Neural crest cell (in vitro differentiated cells): ENCODE measurements around the gene FARSA. TPM values are rescaled to one million over a fixed set of nuclear protein-coding genes. Genes with fewer than 3 reads are reported as not detected.

Source experiments
- DNase-seq: peaks from one replicate; pipeline ENCODE4 v3.0.0; 2021; ENCODE audit warnings: low read depth, mixed read lengths, low spot score
- H3K27ac Mint-ChIP-seq: one replicate; pipeline ENCODE4 v1.8.0; 2021; ENCODE audit warnings: mild to moderate bottlenecking, mixed read lengths; ENCODE audit not compliant: unreplicated experiment
- H3K27me3 Mint-ChIP-seq: 2 replicates; pipeline ENCODE4 v1.8.0; 2021; ENCODE audit warnings: low read depth, mild to moderate bottlenecking, mixed read lengths
- H3K36me3 Mint-ChIP-seq: 2 replicates; pipeline ENCODE4 v1.8.0; 2021; ENCODE audit warnings: low read depth, mild to moderate bottlenecking, mixed read lengths
- H3K4me1 Mint-ChIP-seq: 2 replicates; pipeline ENCODE4 v1.8.0; 2021; ENCODE audit warnings: mixed read lengths
- H3K4me3 Mint-ChIP-seq: one replicate; pipeline ENCODE4 v1.8.0; 2021; ENCODE audit warnings: mild to moderate bottlenecking, mixed read lengths
- H3K9me3 Mint-ChIP-seq: 2 replicates; pipeline ENCODE4 v1.8.0; 2021; ENCODE audit warnings: mixed read lengths
- CTCF ChIP-seq: fragments of 200-600 bp; sonication (generic); conservative IDR thresholded peaks from 2 replicates; pipeline ENCODE4 v1.5.0; 2021; ENCODE audit warnings: antibody characterized with exemption, mild to moderate bottlenecking
- total RNA-seq: library from RNA; stranded (reverse); gene quantifications from 2 replicates; pipeline ENCODE4 v1.2.1, GENCODE V29; 2021

The FARSA gene
- total RNA-seq, 1 donor from 2014 or later: 83.1 TPM

GRCh38 chr19:12974301-12975220 is 41.0 kb upstream of the FARSA start:
- no peaks in the 10 kb centered on the region for H3K4me1 Mint-ChIP-seq
- peaks cover 61% of the 10 kb centered on the region for H3K27me3 Mint-ChIP-seq
- H3K27ac Mint-ChIP-seq: no peak overlapping the region
- no peaks in the 10 kb centered on the region for H3K36me3 Mint-ChIP-seq
- no peak for DNase-seq
- no peaks in the 10 kb centered on the region for H3K9me3 Mint-ChIP-seq
- no peak for TF ChIP-seq CTCF
- no peak overlapping the region for H3K4me3 Mint-ChIP-seq

DNA sequence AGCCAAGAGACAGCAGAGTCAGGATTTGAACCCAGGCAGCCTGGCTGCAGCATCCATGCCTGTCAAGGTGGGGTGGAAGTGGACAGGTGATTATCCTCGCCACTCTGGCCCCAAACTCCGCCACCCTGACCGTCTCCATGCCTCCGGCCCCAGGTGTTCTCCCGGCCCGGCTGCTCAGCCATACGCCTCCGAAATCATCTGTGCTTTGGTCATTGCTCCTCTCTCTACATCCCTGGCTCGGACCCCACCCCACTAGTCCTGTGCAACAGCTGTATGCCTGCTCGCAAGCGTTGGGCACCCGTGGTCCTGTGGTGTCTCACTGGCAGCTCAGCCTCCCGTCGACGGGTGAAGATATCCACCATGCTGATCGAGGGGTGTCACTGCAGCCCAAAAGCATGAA is 39.7 kb upstream of the FARSA start:
- H3K27ac Mint-ChIP-seq: no peak overlapping the region
- H3K36me3 Mint-ChIP-seq: no peaks in the 10 kb centered on the region
- peaks cover 49% of the 10 kb centered on the region for H3K27me3 Mint-ChIP-seq
- H3K4me3 Mint-ChIP-seq: no peak overlapping the region
- DNase-seq: no peak
- no peaks in the 10 kb centered on the region for H3K9me3 Mint-ChIP-seq
- no peaks in the 10 kb centered on the region for H3K4me1 Mint-ChIP-seq
- no peak for TF ChIP-seq CTCF

DNA sequence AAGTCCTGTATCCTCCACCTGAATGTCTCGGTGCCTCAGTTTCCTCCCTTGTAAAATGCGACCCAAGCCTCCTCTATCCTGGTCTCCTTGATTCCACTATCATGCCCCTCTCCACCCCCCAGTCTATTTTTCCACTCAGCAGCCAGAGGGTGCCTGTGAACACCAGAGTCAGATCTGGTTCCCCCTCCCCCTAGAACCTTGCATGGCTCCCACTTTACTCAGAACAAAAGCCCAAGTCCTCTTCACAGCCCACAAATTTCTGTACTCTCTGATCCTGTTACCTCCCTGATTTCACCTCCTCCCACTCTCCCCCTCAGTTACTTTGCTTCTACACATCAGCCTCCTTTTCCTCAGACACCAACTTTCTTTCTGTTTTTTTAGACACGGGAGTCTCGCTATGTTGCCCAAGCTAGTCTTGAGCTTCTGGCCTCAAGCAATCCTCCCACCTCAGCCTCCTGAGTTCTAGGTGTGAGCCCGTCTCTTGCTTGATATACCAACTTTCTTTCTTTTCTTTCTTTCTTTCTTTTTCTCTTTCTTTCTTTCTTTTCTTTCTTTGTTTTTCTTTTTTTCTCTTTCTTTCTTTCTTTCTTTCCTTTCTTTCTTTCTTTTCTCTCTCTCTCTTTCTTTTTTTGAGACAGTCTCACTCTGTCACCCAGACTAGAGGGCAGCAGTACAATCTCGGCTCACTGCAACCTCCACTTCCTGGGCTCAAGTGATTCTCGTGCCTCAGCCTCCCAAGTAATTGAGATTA is 36.7 kb upstream of the FARSA start:
- Mint-ChIP-seq H3K27ac (peak overlapping the region; percentile 66), H3K9me3 (no peaks in the 10 kb centered on the region), H3K36me3 (no peaks in the 10 kb centered on the region), H3K4me3 (no peak overlapping the region), H3K27me3 (peaks cover 33% of the 10 kb centered on the region), H3K4me1 (peaks cover under 1% of the 10 kb centered on the region)
- no peak for TF ChIP-seq CTCF
- no peak for DNase-seq

- no peak for DNase-seq
- H3K9me3 Mint-ChIP-seq: no peaks in the 10 kb centered on the region
- TF ChIP-seq CTCF: no peak
These were observed 35.9 kb upstream of the FARSA start, which contains the start of gene DAND5 for GRCh38 chr19:12969292-12969988. Gene DAND5 (plus strand): TSS chr19:12969576. CDS start chr19:12969661, 85 bp downstream.

DNA sequence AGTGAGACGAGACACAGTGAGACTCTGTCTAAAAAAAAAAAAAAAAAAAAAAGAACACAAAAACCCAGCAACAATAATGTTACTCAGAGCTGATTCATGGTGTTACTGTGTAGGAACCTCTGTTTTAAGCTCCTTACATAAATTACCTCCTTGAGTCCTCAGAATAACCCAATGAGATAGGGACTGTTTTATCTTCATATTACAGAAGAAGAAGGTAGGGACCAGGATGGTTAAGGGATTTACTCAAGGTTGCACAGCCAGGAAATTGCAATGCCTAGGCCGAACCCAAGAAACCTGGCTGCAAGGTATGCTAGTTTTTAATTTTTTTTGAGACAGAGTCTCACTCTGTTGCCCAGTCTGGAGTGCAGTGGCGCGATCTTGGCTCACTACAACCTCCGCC is 34.4 kb upstream of the FARSA start:
- no peak for TF ChIP-seq CTCF
- peaks cover 5% of the 10 kb centered on the region for H3K4me1 Mint-ChIP-seq
- no peak overlapping the region for H3K4me3 Mint-ChIP-seq
- DNase-seq: no peak
- peaks cover 33% of the 10 kb centered on the region for H3K27me3 Mint-ChIP-seq
- no peaks in the 10 kb centered on the region for H3K36me3 Mint-ChIP-seq
- H3K27ac Mint-ChIP-seq: no peak overlapping the region
- no peaks in the 10 kb centered on the region for H3K9me3 Mint-ChIP-seq

More at GRCh38 chr19:12969292-12969988, 35.9 kb upstream of the FARSA start, which contains the start of gene DAND5:
- peaks cover 5% of the 10 kb centered on the region for H3K4me1 Mint-ChIP-seq
- H3K4me3 Mint-ChIP-seq: no peak within 1 kb of the TSS
- H3K27ac Mint-ChIP-seq: peak within 1 kb of the TSS; percentile 66
- no peaks in the 10 kb centered on the region for H3K36me3 Mint-ChIP-seq
- peaks cover 38% of the 10 kb centered on the region for H3K27me3 Mint-ChIP-seq
